ENCODE data around the gene PREX1.

PREX1 gene

GRCh38 chr20:48582673-48582985 is 245.2 kb downstream of the PREX1 start:
- DNase-seq (ENCODE audit: low read depth) = no peak

GRCh38 chr20:48581167-48581566 is 246.6 kb downstream of the PREX1 start:
- no peak for DNase-seq (ENCODE audit: low read depth)

GRCh38 chr20:48578397-48579098 is 249.3 kb downstream of the PREX1 start:
- no peak for DNase-seq (ENCODE audit: low read depth)

- no peak for DNase-seq (ENCODE audit: low read depth)
Observed at GRCh38 chr20:48577557-48577956, 250.2 kb downstream of the PREX1 start.

GRCh38 chr20:48574383-48574782 is 253.4 kb downstream of the PREX1 start:
- no peak for DNase-seq (ENCODE audit: low read depth)
